OCI-M1 (cell line): Measurements from ENCODE around the gene TIAM1.
A peak's percentile ranks its signal among the peaks of the same experiment; 100 is the strongest.

ENCODE experiments used
- DNase-seq: peaks from one replicate; lab custom pipeline; 2025; lab: John Stamatoyannopoulos, UW

The TIAM1 gene

GRCh38 chr21:31343680-31344480 is at the start of gene TIAM1:
TIAM1 (minus strand) TSS chr21:31344261; CDS start chr21:31266972, 77,289 bp downstream.
- DNase-seq = no peak

DNA sequence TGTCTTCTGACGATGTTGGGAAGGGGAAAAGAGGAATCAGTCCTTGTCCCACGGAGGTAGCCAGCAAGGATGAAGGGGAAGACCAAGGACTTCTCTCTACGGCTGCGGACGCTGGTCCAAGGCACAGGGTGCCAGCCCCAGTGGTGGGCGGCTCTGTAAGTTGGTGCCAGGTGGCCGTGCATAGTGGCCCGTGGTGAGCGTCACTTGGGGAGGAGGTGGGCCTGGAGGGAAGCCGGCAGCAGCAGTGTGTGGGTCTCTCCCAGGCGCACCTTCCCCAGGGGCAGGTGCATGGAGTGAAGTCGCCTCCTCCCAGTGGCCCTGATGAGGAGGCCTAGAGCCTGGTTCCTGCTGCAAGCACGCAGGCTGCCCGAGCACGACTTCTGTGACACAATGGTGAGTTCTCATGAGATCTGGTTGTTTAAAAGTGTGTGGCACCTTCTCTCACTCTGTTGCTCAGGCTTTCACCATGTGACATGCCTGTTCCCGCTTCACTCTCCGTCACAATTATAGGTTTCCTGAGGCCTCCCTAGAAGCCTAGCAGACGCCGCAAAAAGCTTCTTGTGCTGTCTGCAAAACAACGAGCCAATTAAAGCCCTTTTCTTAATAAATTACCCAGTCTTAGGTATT is 43.6 kb upstream of the TIAM1 start:
- DNase-seq = no peak

DNA sequence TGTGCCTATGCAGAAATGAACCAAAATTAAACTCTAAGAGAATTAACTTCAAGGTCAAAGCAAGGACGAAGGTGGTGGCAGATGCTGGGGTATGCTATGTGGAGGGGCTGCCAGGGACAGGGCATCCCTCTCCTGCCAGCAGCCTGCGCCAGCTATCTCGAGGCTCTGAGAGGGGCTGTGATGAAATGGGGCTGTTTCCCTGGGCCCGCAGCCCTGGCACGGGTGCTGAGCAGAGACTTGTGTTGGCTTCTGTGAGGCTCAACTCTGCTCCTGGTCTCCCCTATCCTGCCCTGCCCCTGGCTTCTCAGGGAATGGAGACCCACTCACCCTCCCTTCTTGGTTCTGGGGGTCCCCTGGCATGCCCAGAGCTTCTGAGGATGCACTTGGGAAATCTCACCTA is 41.9 kb upstream of the TIAM1 start:
- DNase-seq = no peak

GRCh38 chr21:31383770-31384169 is 39.7 kb upstream of the TIAM1 start:
- DNase-seq = no peak

DNA sequence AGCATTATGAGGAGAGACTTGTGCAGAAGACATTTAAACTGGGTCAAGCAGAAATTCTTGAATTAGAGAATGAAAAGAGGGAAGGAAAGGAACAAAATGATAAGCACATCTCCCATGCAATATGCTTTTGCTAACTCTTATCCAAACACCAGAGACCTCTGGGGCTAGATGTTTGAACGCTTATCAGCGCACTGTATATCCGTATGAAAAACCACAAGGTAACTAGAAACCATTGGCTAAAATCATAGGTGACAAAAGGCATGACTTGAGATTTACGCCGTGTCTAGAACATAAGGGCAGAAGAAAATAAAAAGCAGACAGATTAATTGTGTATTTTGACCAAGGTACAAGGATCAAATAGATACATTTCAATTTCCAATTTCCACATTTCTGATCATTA is 38.0 kb upstream of the TIAM1 start:
- DNase-seq = peak; percentile 78

GRCh38 chr21:31376301-31376700 is 32.2 kb upstream of the TIAM1 start:
- no peak for DNase-seq

DNA sequence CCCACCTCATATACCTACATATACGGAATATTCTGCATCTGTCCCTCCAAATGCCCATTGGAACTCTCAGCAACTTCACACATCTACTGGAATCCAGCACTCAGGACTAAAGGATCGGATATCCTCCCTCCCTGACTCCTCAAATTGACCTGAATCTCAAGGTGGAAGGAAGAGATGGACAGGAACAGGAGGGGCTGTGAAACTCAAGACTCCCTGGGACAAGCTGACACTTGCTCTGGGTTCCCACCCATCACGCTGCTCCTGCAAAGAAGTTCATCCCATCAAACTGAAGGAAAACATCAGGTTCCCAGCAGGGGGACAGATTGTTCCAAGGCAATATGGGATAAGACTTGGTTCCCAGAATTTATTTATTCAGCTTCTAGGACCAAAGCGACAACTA is 30.3 kb upstream of the TIAM1 start:
- no peak for DNase-seq

GRCh38 chr21:31372471-31372765 is 28.4 kb upstream of the TIAM1 start:
- DNase-seq = no peak

DNA sequence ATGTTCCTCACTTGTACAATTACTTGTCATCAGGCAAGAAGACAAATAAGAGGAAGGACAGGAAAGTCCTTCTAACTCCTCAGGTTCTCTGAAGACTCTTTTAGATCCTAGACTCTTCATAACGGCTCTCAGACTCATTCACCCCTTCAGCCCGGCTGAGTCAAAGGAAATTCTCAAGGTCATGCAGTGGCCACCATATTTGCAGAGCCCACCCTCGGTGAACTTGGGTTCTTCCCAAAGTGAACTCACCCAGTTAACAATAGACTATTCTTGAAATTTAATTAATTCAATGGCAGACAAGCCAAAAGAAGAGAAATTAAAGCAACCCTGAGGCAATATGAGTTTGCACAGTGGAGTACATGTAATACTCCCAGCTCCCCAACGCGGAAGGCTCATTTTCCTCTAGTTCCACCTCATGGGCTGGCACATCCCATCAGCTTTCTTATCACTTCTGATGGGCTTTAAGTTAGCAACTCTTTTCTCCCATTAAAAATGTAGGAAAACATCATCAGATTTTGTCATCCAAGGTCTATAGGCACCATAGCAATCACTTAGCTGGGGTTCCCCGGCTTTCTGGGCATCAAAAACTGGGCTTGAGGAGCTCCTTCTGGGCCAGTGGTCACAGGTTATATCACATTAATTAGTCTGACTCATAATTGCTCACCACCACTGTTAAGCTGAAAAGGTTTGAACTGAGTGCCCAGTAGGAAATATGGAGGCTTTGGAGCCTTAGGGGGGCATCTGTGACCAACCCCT is 27.8 kb upstream of the TIAM1 start:
- DNase-seq = no peak

- no peak for DNase-seq
Observed at GRCh38 chr21:31370893-31371544, 27.0 kb upstream of the TIAM1 start.

- DNase-seq = no peak
Observed at GRCh38 chr21:31370281-31370892, 26.3 kb upstream of the TIAM1 start.

- DNase-seq = no peak
Observed at GRCh38 chr21:31368361-31368760, 24.3 kb upstream of the TIAM1 start.

DNA sequence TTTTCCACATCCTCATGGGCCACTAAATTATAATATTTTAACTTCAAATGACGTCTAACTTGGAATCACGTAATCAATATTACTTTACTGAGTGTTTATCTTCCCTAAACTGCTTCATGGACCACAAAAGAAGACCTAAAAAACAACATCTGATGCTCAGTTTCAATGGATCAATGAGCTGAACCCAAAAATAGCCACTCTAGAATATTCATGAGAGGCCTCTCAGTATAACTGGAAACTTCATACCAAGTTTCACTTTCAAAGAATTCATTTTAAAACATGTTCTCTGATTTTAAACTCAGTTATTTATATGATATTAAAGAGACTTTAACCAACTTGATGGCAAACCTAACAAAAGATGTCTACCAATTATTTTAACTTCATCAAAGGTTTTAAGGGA is 23.7 kb upstream of the TIAM1 start:
- no peak for DNase-seq

- DNase-seq = no peak
Observed at GRCh38 chr21:31366825-31367224, 22.8 kb upstream of the TIAM1 start.

GRCh38 chr21:31364253-31364945 is 20.3 kb upstream of the TIAM1 start:
- DNase-seq = no peak

- DNase-seq = no peak
Observed at GRCh38 chr21:31363720-31364119, 19.7 kb upstream of the TIAM1 start.

- DNase-seq = no peak
Observed at GRCh38 chr21:31360717-31361116, 16.7 kb upstream of the TIAM1 start.

DNA sequence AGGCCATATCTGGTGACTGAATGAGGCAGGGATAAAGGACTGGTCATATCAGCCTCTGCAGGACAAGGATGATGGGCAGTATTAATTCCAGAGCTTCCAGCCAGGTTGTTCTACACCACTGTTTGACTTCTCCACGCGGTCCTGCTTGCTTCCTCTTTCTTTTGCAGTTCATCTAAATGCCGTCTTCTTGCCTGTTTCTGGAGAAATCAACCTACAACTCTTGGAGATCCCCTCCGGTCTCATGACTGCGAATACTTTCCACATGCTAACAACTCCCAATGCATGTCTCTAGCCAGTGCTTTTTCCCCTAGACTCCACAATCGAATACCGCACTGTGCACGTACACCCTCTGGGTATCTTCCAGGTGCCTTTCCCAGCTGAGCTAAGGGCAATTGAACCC is 14.1 kb upstream of the TIAM1 start:
- DNase-seq = no peak

DNA sequence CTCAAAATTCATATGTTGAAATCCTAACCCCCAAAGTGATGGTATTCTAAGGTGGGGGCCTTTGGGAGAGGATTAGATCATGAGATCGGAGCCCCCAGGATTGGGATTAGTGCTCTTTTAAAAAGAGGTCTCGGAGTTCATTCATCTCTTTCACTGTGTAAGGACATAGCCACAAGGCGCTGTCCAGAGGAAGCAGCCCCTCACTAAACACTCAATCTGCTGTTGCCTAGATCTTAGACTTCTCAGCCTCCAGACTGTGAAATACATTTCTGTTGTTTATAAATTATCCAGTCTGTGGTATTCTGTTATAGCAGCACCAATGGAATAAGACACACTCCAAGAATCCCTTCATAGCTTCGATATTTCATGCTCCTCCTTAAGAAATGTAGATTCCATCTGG is 12.4 kb upstream of the TIAM1 start:
- DNase-seq = no peak

DNA sequence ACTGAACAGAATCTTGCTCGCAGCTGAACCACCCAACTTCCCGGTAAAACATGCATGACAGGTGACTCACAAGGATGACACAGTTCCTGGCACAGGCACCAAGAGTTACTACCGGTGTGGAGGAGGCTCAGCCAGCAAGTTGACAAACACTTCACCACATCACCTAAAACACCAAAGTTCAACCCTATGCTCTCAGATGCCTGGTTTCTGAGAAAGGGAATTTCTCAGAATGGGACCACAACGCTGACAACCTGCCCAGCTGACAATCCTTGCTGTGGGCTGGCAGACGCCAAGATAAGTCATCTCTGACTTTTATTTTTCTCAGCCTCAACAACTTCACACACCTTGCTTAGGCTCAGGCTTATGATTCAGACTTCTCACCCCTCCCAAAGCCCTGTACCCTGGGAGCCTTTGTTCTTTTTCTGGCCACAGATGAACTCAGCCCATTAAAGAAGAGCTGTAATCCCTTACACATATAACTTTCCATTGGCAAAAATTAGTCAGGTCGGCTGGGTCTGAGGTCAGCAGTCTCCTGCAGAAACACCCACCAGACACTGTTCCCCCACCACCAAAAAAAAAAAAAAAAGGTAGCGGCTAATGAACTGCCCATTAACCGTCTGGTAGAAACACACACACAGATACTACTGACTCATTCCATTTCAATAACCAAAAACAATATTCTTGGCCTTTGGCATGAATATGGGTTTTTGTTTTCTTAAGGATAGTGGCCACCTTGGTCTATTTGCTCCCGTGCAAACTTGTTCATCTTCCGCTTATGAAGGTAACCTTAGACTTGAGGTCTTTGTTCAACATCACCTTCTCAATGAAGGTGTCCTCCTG is 10.8 kb upstream of the TIAM1 start:
- peak; percentile 12 for DNase-seq

DNA sequence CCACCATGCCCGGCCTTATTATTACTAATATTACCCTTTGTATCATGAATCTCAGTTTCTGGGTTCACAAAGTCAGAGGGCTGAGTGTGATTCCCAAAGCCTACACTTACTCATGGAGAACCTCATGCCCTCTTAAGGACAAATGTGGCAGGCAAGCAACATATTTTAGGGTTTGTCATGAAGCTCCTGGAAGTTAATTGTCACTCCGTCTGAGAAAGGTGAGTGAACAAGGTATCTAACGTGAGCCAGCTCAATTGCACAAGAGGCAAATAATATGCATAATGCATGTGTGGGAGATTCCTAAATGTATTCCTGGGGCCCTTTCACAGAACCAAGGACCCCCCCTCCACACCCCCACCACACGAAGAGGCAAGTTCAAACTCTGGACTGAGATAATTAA is 10.1 kb upstream of the TIAM1 start:
- DNase-seq = no peak
